Gastroesophageal sphincter (tissue), 3 donors: ENCODE data around the gene EXOC4.

Source experiments
- CTCF ChIP-seq, 4 experiments: fragments of 200-600 bp in 2 of 4; fragments of 450-650 bp in 2 of 4; sonication (generic) in 1 of 4; IDR thresholded peaks; one replicate each; pipeline ENCODE4 v1.5.1; 2017 to 2019; ENCODE audit warnings: antibody characterized with exemption in 4 of 4, mild to moderate bottlenecking in 2 of 4, moderate library complexity in 2 of 4
- EP300 ChIP-seq: sonication (generic); formaldehyde crosslinking; IDR thresholded peaks from one replicate; pipeline ENCODE4 v1.6.1; 2017; ENCODE audit warnings: antibody characterized with exemption, mild to moderate bottlenecking
- POLR2A ChIP-seq, 2 donors: fragments of 450-650 bp; IDR thresholded peaks; one replicate each; pipeline ENCODE4 v1.6.1; 2017; ENCODE audit warnings: antibody characterized with exemption in 2 of 2, mild to moderate bottlenecking in 2 of 2, moderate library complexity in 1 of 2
- POLR2AphosphoS5 ChIP-seq: sonication (generic); formaldehyde crosslinking; IDR thresholded peaks from one replicate; pipeline ENCODE4 v1.6.1; 2017; ENCODE audit warnings: antibody characterized with exemption

DNA sequence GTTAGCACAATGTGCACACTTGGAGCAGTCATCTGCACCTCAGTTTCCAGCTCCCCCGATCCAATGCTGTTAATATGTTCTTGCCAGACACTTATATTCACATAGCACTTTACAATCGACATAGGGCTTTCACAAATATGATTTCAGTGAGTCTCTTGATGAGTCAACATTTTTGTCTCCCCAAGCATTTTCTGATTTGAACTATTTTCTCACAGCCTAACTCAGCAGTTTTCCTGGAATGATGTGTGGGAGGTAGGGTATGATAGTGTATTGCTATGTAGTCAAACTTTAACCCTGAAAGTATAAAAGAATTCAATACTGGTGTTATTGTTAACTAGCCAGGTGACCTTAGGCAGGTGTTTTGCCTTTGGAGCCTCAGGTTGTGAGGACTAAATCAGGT, 791.8 kb downstream of the EXOC4 start:
- TF ChIP-seq EP300: no peak
- TF ChIP-seq CTCF (IDR thresholded peaks at IDR 0.05): no peak
- no peak for TF ChIP-seq POLR2AphosphoS5
- no peak for TF ChIP-seq POLR2A (IDR thresholded peaks at IDR 0.05)
